Motor neuron (in vitro differentiated cells): ENCODE measurements around the gene THOC1. TPM values are rescaled to one million over a fixed set of nuclear protein-coding genes. Genes with fewer than 3 reads are reported as not detected.
A peak's percentile ranks its signal among the peaks of the same experiment; 100 is the strongest.

Experiments
- ATAC-seq, 8 experiments: fragments of 200-7000 bp; cut with Tn5 transposase; replicated peaks in 6 of 8; 2 replicates each; pipeline ENCODE4 v1.8.0; 2021; ENCODE audit warnings: mild to moderate bottlenecking in 8 of 8, moderate library complexity in 8 of 8
- H3K27ac ChIP-seq, 2 donors: fragments of 250-450 bp; sonication (Bioruptor Pico); 2 replicates each; pipeline ENCODE4 v1.9.0; 2021; ENCODE audit warnings: antibody characterized with exemption in 2 of 2, mild to moderate bottlenecking in 2 of 2, moderate library complexity in 1 of 2
- H3K4me1 ChIP-seq, 2 donors: fragments of 250-450 bp; sonication (Bioruptor Pico); replicated peaks in 1 of 2; 2 replicates each; pipeline ENCODE4 v1.6.1; 2021; ENCODE audit warnings: antibody characterized with exemption in 2 of 2, mild to moderate bottlenecking in 2 of 2, moderate library complexity in 1 of 2
- H3K4me3 ChIP-seq, 5 donors: fragments of 250-450 bp; sonication (Bioruptor Pico); 2 replicates each; pipeline ENCODE4 v1.9.0; 2021; ENCODE audit warnings: antibody characterized with exemption in 5 of 5, mild to moderate bottlenecking in 5 of 5, moderate library complexity in 4 of 5
- WGBS, 10 experiments: fragments of 450-650 bp; shearing (Covaris generic); methylation state at CpG; one replicate each; pipeline ENCODE4 v1.0.0; 2022; 5-methylcytosine and 5-hydroxymethylcytosine counted together
- in situ Hi-C, 9 experiments: fragments of 400-800 bp; cut with MboI; loops; one replicate each; pipeline ENCODE4 v1.15.0; 2021; ENCODE audit warnings: low sequenced_read_pairs in 9 of 9, low pct_unique_long_range_greater_than_20kb in 2 of 9; ENCODE audit not compliant: unreplicated experiment in 9 of 9
- total RNA-seq, 8 experiments: library from RNA; unstranded; fragments of 300-600 nt; gene quantifications; 2 replicates each; pipeline versions ENCODE4 v1.2.3 to v1.2.4, GENCODE V29; 2022

Gene THOC1
- total RNA-seq, 8 experiments from 2014 or later, result 22.3 to 159 (median 54.4) TPM

- 100% methylated on average over 1 of the region's 1 CpG; no CpG with 5 or more reads in 3 of the 10 experiments for WGBS, 10 experiments
- in situ Hi-C loops, result no loop called here
- Histone ChIP-seq H3K4me3 (no peak overlapping the region), H3K4me1 (peaks cover 0 to 4% of the 10 kb centered on the region in 2 donors), H3K27ac (no peak overlapping the region)
- ATAC-seq, result no peak
Observed at GRCh38 chr18:195651-196050, 72.2 kb downstream of the THOC1 start.

- ATAC-seq, result no peak
- H3K27ac ChIP-seq, result no peak overlapping the region
- WGBS, 10 experiments, result 89 to 100% (median 98%) methylated on average over 2 to 7 of the region's 7 CpGs; no CpG with 5 or more reads in 1 of the 10 experiments
- in situ Hi-C loops, result no loop called here
- no peak overlapping the region for H3K4me3 ChIP-seq
- no peaks in the 10 kb centered on the region for H3K4me1 ChIP-seq
Observed at GRCh38 chr18:192801-193200, 75.0 kb downstream of the THOC1 start.

- in situ Hi-C loops, result no loop called here
- 0 to 100% (median 84%) methylated on average over 1 of the region's 1 CpG; no CpG with 5 or more reads in 2 of the 10 experiments for WGBS, 10 experiments
- ATAC-seq, result peak in 3 of 8 experiments; percentile 65 to 75 (median 71)
- Histone ChIP-seq H3K27ac (no peak overlapping the region), H3K4me1 (no peaks in the 10 kb centered on the region), H3K4me3 (no peak overlapping the region)
Observed at GRCh38 chr18:191725-192124, 76.1 kb downstream of the THOC1 start.

- WGBS, 10 experiments, result 89 to 100% (median 98%) methylated on average over 1 to 5 of the region's 5 CpGs; no CpG with 5 or more reads in 4 of the 10 experiments
- H3K27ac ChIP-seq, result no peak overlapping the region
- in situ Hi-C loops, result no loop called here
- no peaks in the 10 kb centered on the region for H3K4me1 ChIP-seq
- no peak for ATAC-seq
- H3K4me3 ChIP-seq, result no peak overlapping the region
Observed at GRCh38 chr18:189254-189653, 78.6 kb downstream of the THOC1 start.

- no peaks in the 10 kb centered on the region for H3K4me1 ChIP-seq
- H3K4me3 ChIP-seq, result no peak overlapping the region
- no peak overlapping the region for H3K27ac ChIP-seq
- WGBS, 10 experiments, result 94 to 100% (median 100%) methylated on average over 1 of the region's 1 CpG; no CpG with 5 or more reads in 1 of the 10 experiments
- in situ Hi-C loops, result no loop called here
- ATAC-seq, result no peak
Observed at GRCh38 chr18:183769-184168, 84.1 kb downstream of the THOC1 start.

- Histone ChIP-seq H3K4me1 (no peaks in the 10 kb centered on the region), H3K27ac (no peak overlapping the region), H3K4me3 (no peak overlapping the region)
- no peak for ATAC-seq
- in situ Hi-C loops, result no loop called here
Observed at GRCh38 chr18:181711-182110, 86.1 kb downstream of the THOC1 start.

GRCh38 chr18:179499-179898, 88.3 kb downstream of the THOC1 start:
- WGBS, 10 experiments, result 83 to 100% (median 94%) methylated on average over 1 to 5 of the region's 5 CpGs
- no peak for ATAC-seq
- H3K4me3 ChIP-seq, result no peak overlapping the region
- in situ Hi-C loops, result no loop called here
- no peaks in the 10 kb centered on the region for H3K4me1 ChIP-seq
- no peak overlapping the region for H3K27ac ChIP-seq

GRCh38 chr18:172361-172760, 95.5 kb downstream of the THOC1 start:
- Histone ChIP-seq H3K4me3 (no peak overlapping the region), H3K27ac (no peak overlapping the region), H3K4me1 (no peaks in the 10 kb centered on the region)
- no peak for ATAC-seq
- WGBS, 10 experiments, result 65 to 100% (median 76%) methylated on average over 4 to 5 of the region's 5 CpGs; no CpG with 5 or more reads in 1 of the 10 experiments
- in situ Hi-C loops, result no loop called here

Other genes starting within 250 kb of the THOC1 start
- 1 to 10 TPM in 2 of 8 experiments, under 1 TPM in 2, not detected in 4; 0.36 to 1.8 (median 1.00) TPM for gene TUBB8B, start 218.4 kb downstream of the THOC1 start, total RNA-seq
- 10 to 100 TPM; 18.3 to 77.0 (median 23.0) TPM for gene USP14, start 109.5 kb downstream of the THOC1 start, total RNA-seq
- gene COLEC12, start 232.7 kb upstream of the THOC1 start, total RNA-seq, result 100 to 1,000 TPM in 1 of 8 experiments, 1 to 10 TPM in 6, under 1 TPM in 1; 0.49 to 103 (median 3.7) TPM